Measurements from ENCODE around the gene NMT1.
A peak's percentile ranks its signal among the peaks of the same experiment; 100 is the strongest.

The NMT1 gene

GRCh38 chr17:45135978-45136791 is 75.1 kb downstream of the NMT1 start:
- H3K27me3 Mint-ChIP-seq (ENCODE audit: low read depth) = no peaks in the 10 kb centered on the region
- peak overlapping the region; percentile 77 to 83 (median 79) for H3K4me3 Mint-ChIP-seq
- no peak for TF ChIP-seq CTCF (IDR thresholded peaks at IDR 0.05; ENCODE audit: unreplicated experiment in 3 of 3)
- peaks cover 12% of the 10 kb centered on the region for H3K4me1 Mint-ChIP-seq
- peaks cover 2% of the 10 kb centered on the region for H3K9me3 Mint-ChIP-seq
- H3K27ac Mint-ChIP-seq = peak overlapping the region in 1 of 3 experiments; percentile 77
- no peaks in the 10 kb centered on the region for H3K36me3 Mint-ChIP-seq (ENCODE audit: low read depth)

- peaks cover 11% of the 10 kb centered on the region for H3K4me1 Mint-ChIP-seq
- no peak overlapping the region for H3K27ac Mint-ChIP-seq
- no peaks in the 10 kb centered on the region for H3K27me3 Mint-ChIP-seq (ENCODE audit: low read depth)
- no peaks in the 10 kb centered on the region for H3K36me3 Mint-ChIP-seq (ENCODE audit: low read depth)
- H3K4me3 Mint-ChIP-seq = peak overlapping the region; percentile 36 to 83 (median 77)
- no peak for TF ChIP-seq CTCF (IDR thresholded peaks at IDR 0.05; ENCODE audit: unreplicated experiment in 3 of 3)
- peaks cover 2% of the 10 kb centered on the region for H3K9me3 Mint-ChIP-seq
These were observed 75.9 kb downstream of the NMT1 start for GRCh38 chr17:45136846-45137560.

- Mint-ChIP-seq H3K36me3 (ENCODE audit: low read depth) (no peaks in the 10 kb centered on the region), H3K27ac (no peak overlapping the region), H3K4me1 (peaks cover 11% of the 10 kb centered on the region), H3K27me3 (ENCODE audit: low read depth) (no peaks in the 10 kb centered on the region), H3K4me3 (peak overlapping the region in 2 of 3 experiments; percentile 48 to 56), H3K9me3 (peaks cover 2% of the 10 kb centered on the region)
- TF ChIP-seq CTCF (IDR thresholded peaks at IDR 0.05; ENCODE audit: unreplicated experiment in 3 of 3) = no peak
These were observed 76.6 kb downstream of the NMT1 start for GRCh38 chr17:45137561-45138305.

- H3K27ac Mint-ChIP-seq = no peak overlapping the region
These were observed 77.9 kb downstream of the NMT1 start for GRCh38 chr17:45138911-45139532.

More at GRCh38 chr17:45138911-45139532, 77.9 kb downstream of the NMT1 start:
- no peak for TF ChIP-seq CTCF (IDR thresholded peaks at IDR 0.05; ENCODE audit: unreplicated experiment in 3 of 3)
- Mint-ChIP-seq H3K36me3 (ENCODE audit: low read depth) (no peaks in the 10 kb centered on the region), H3K9me3 (peaks cover 2% of the 10 kb centered on the region), H3K27me3 (ENCODE audit: low read depth) (no peaks in the 10 kb centered on the region), H3K4me1 (peaks cover 11% of the 10 kb centered on the region), H3K4me3 (no peak overlapping the region)

Measured in nephron (organoid).